GM19035 (cell line): ENCODE measurements around the gene EIF1AX.
"Not testable (repeated sequence)": the region's sequence is repeated elsewhere in the genome, so short reads cannot be mapped to it uniquely, and the experiment has no call there.

Experiments
- ATAC-seq: cut with Tn5 transposase; IDR thresholded peaks from one replicate; pipeline ENCODE4 v1.9.1; 2021; ENCODE audit not compliant: unreplicated experiment

The EIF1AX gene

GRCh38 chrX:20127440-20127839 lies 14.2 kb downstream of the EIF1AX start:
- ATAC-seq: not testable (repeated sequence)

- peak; percentile 65 for ATAC-seq
These were observed 14.8 kb downstream of the EIF1AX start for GRCh38 chrX:20126833-20127232.

- no peak for ATAC-seq
These were observed 16.7 kb downstream of the EIF1AX start for GRCh38 chrX:20124964-20125363.

GRCh38 chrX:20118065-20118824 lies 23.4 kb downstream of the EIF1AX start:
- no peak for ATAC-seq

- ATAC-seq: no peak
These were observed 24.9 kb downstream of the EIF1AX start, which contains the start of gene MAP7D2 for GRCh38 chrX:20116577-20117240. Gene MAP7D2, minus strand, starts transcription at chrX:20116907. Its CDS starts 28 bp downstream, at chrX:20116879.

GRCh38 chrX:20116087-20116576 lies 25.5 kb downstream of the EIF1AX start:
- ATAC-seq: no peak

- no peak for ATAC-seq
These were observed 29.4 kb downstream of the EIF1AX start for GRCh38 chrX:20112022-20112774.

GRCh38 chrX:20111271-20111670 lies 30.4 kb downstream of the EIF1AX start:
- ATAC-seq: no peak

- ATAC-seq: no peak
These were observed 39.6 kb downstream of the EIF1AX start for GRCh38 chrX:20101934-20102581.

- no peak for ATAC-seq
These were observed 50.1 kb downstream of the EIF1AX start for GRCh38 chrX:20091499-20091898.

- ATAC-seq: no peak
These were observed 51.8 kb downstream of the EIF1AX start for GRCh38 chrX:20089845-20090244.

- ATAC-seq: no peak
These were observed 61.4 kb downstream of the EIF1AX start for GRCh38 chrX:20080277-20080676.
